Thyroid gland (tissue), 4 donors: Measurements from ENCODE around the gene PIK3R6. TPM values are rescaled to one million over a fixed set of nuclear protein-coding genes. Genes with fewer than 3 reads are reported as not detected.

ENCODE experiments used
- DNase-seq, 2 donors: peaks; one replicate each; pipeline ENCODE4 v3.0.0-alpha.2; 2019
- H3K27ac ChIP-seq, 3 donors: fragments of 200-600 bp; sonication (generic); 1 replicate in 2 of 3; 2 replicates in 1 of 3; pipeline ENCODE4 v1.5.1; 2016 to 2019; ENCODE audit warnings: mild to moderate bottlenecking in 1 of 3, moderate library complexity in 1 of 3
- H3K27me3 ChIP-seq: fragments of 200-600 bp; sonication (generic); one replicate; pipeline ENCODE4 v1.5.1; 2019
- H3K36me3 ChIP-seq, 2 donors: fragments of 200-600 bp; sonication (generic); one replicate each; pipeline ENCODE4 v1.5.1; 2016 to 2019
- H3K4me1 ChIP-seq, 2 donors: fragments of 200-600 bp; sonication (generic); one replicate each; pipeline ENCODE4 v1.5.1; 2017 to 2019
- H3K4me3 ChIP-seq, 3 donors: fragments of 200-600 bp; sonication (generic); replicated peaks in 1 of 3; 1 replicate in 2 of 3; 2 replicates in 1 of 3; pipeline ENCODE4 v1.5.1; 2016; ENCODE audit warnings: mild to moderate bottlenecking in 1 of 3
- H3K9me3 ChIP-seq: fragments of 200-600 bp; sonication (generic); one replicate; pipeline ENCODE4 v1.5.1; 2017
- POLR2A ChIP-seq, 2 donors: fragments of 450-650 bp; IDR thresholded peaks; one replicate each; pipeline ENCODE4 v1.6.1; 2017; ENCODE audit warnings: antibody characterized with exemption in 2 of 2, mild to moderate bottlenecking in 2 of 2, moderate library complexity in 1 of 2
- WGBS, 2 donors: methylation state at CpG; one replicate each; pipeline ENCODE4 v1.1.5; 2017; 5-methylcytosine and 5-hydroxymethylcytosine counted together
- intact Hi-C: fragments of 100-400 bp; cut with DNase I; formaldehyde crosslinking; loops from one replicate; pipeline ENCODE4 v1.15.1; 2023
- total RNA-seq, 4 donors: library from RNA; depleted of rRNA; stranded (reverse); fragments of >200 nt; gene quantifications; one replicate each; pipeline ENCODE4 v1.2.3, GENCODE V29; 2016
- TF ChIP-seq, protein P1 (sequence below), 6 experiments: fragments of 200-600 bp in 3 of 6; fragments of 450-650 bp in 3 of 6; sonication (generic) in 3 of 6; IDR thresholded peaks; one replicate each; pipeline ENCODE4 v1.5.1; 2016 to 2019; ENCODE audit warnings: antibody characterized with exemption in 6 of 6, mild to moderate bottlenecking in 2 of 6, inconsistent platforms in 1 of 6, moderate library complexity in 1 of 6

PIK3R6 gene
- total RNA-seq, 4 donors from 2014 or later: 0.22 TPM; not detected in 3

DNA sequence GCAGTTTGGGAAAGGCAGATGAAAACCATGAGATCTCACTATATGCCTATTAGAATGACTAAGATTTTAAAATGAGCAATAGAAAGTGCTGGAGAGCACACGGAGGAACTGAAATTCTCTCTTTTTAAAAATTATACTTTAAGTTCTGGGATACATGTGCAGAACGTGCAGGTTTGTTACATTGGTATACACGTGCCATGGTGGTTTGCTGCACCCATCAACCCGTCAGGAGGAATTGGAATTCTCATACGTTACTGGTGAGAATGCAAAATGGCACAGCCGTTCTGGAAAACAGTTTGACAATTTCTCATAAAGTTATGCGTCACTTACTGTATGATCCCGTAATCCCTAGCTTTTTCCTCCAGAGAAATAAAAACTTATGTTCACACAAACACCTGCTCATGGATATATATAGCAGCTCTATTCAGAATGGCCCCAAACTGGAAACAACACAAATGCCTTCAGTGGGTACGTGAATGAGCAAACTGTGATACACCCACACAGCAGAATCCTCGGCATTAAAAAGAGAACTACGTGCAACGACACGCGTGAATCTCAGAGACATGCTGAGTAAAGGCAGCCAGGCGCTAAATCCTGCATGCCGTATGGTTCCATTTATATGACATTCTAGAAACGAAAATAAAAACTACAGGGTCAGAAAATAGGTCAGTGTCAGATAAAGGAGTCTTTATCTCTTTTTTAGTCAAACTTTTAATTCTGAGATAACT is 11.8 kb downstream of the PIK3R6 start:
- TF ChIP-seq, protein P1, sequence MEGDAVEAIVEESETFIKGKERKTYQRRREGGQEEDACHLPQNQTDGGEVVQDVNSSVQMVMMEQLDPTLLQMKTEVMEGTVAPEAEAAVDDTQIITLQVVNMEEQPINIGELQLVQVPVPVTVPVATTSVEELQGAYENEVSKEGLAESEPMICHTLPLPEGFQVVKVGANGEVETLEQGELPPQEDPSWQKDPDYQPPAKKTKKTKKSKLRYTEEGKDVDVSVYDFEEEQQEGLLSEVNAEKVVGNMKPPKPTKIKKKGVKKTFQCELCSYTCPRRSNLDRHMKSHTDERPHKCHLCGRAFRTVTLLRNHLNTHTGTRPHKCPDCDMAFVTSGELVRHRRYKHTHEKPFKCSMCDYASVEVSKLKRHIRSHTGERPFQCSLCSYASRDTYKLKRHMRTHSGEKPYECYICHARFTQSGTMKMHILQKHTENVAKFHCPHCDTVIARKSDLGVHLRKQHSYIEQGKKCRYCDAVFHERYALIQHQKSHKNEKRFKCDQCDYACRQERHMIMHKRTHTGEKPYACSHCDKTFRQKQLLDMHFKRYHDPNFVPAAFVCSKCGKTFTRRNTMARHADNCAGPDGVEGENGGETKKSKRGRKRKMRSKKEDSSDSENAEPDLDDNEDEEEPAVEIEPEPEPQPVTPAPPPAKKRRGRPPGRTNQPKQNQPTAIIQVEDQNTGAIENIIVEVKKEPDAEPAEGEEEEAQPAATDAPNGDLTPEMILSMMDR (IDR thresholded peaks at IDR 0.05): no peak
- TF ChIP-seq POLR2A (IDR thresholded peaks at IDR 0.05): no peak
- no peaks in the 10 kb centered on the region for H3K9me3 ChIP-seq
- 84 to 87% methylated on average over 17 of the region's 17 CpGs for WGBS, 2 donors
- no peaks in the 10 kb centered on the region for H3K36me3 ChIP-seq
- H3K4me3 ChIP-seq: no peak overlapping the region
- H3K27me3 ChIP-seq: no peaks in the 10 kb centered on the region
- intact Hi-C loops: no loop called here
- DNase-seq: no peak
- no peak overlapping the region for H3K27ac ChIP-seq
- no peaks in the 10 kb centered on the region for H3K4me1 ChIP-seq

DNA sequence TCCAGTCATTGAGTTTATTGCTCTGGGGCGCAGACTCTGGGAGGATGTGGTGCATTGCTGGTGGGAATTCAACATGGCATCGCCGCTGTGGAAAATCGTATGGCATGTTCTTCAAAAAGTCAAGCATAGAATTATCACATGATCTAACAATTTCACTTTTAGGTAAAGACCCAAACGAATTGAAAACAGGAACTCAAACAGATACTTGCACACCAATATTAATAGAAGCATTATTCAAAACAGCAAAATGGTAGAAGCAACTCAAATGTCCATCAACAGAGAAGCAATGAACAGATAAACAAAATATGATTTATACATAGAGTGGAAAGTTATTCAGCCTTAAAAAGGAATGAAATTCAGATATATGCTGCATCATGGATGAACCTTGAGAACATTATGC is 15.9 kb downstream of the PIK3R6 start:
- Histone ChIP-seq H3K27ac (no peak overlapping the region), H3K4me1 (no peaks in the 10 kb centered on the region), H3K9me3 (no peaks in the 10 kb centered on the region), H3K36me3 (no peaks in the 10 kb centered on the region), H3K4me3 (no peak overlapping the region), H3K27me3 (no peaks in the 10 kb centered on the region)
- intact Hi-C loops: no loop called here
- DNase-seq: no peak
- TF ChIP-seq, protein P1 (IDR thresholded peaks at IDR 0.05): no peak
- TF ChIP-seq POLR2A (IDR thresholded peaks at IDR 0.05): no peak
- 89 to 91% methylated on average over 5 of the region's 5 CpGs for WGBS, 2 donors

DNA sequence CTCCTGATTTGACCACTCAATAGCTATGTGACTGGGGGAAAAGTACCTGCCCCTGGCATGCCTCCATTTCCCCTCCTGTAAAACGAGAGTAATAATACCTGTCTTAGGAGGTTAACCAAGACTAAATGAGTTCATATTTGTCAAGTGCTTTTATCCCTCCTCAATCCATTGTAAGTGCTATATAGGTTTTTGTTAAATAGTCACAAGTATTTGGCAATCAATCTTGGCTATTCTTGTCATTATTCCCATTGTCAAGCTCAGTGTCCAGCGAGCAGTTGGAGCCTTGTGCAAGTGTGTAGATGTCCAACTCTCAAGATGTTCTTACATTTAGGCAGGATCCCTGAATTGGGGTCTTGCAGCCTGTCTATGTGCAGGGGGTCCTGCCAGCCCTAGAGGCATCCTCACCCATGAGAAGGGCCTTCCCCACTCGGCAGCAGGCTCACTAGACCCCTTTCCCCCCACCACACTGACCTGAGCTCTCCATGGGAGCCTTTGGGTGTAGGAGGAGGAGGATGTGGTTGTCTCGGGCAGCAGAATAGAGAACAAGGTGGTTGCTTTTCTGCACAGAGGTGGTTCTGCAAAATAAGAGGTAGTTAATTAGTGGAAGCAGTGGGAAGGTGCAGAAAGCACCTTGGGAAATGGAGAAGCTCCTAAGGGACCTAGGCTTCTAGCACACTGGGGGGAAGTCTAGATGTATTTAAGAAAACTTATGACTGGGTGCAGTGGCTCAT is 18.0 kb downstream of the PIK3R6 start:
- TF ChIP-seq, protein P1 (IDR thresholded peaks at IDR 0.05): no peak
- TF ChIP-seq POLR2A (IDR thresholded peaks at IDR 0.05): no peak
- no peak for DNase-seq
- Histone ChIP-seq H3K4me3 (no peak overlapping the region), H3K9me3 (no peaks in the 10 kb centered on the region), H3K27ac (no peak overlapping the region), H3K27me3 (no peaks in the 10 kb centered on the region), H3K36me3 (no peaks in the 10 kb centered on the region), H3K4me1 (no peaks in the 10 kb centered on the region)
- whole genome bisulfite sequencing, 2 donors: 71 to 86% methylated on average over 4 of the region's 4 CpGs
- intact Hi-C loops: no loop called here

DNA sequence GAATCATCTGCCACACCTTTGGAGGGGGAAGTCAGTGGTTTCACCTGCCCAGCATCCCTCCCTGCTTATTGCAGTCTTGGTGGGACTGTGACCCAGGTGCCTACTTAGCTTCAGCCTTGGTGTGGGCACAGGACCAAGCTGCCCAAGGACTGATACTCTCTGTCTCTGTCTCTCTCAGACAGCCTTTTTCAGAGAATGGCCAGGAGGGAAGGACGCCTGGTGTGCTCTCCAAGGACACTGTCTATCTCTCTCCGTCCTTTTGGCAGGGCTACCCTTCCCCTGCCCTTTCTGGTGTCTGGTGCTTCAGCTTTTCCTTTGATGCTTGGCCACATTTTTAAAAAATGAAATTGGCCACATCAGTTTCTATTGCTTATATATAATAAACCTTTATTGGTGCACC is 19.6 kb downstream of the PIK3R6 start:
- intact Hi-C loops: no loop called here
- 86 to 94% methylated on average over 2 of the region's 2 CpGs for WGBS, 2 donors
- H3K27me3 ChIP-seq: no peaks in the 10 kb centered on the region
- peaks cover 3 to 12% of the 10 kb centered on the region in 2 donors for H3K4me1 ChIP-seq
- no peak overlapping the region for H3K27ac ChIP-seq
- H3K36me3 ChIP-seq: no peaks in the 10 kb centered on the region
- TF ChIP-seq, protein P1 (IDR thresholded peaks at IDR 0.05): no peak
- TF ChIP-seq POLR2A (IDR thresholded peaks at IDR 0.05): no peak
- no peak for DNase-seq
- H3K9me3 ChIP-seq: no peaks in the 10 kb centered on the region
- no peak overlapping the region for H3K4me3 ChIP-seq

DNA sequence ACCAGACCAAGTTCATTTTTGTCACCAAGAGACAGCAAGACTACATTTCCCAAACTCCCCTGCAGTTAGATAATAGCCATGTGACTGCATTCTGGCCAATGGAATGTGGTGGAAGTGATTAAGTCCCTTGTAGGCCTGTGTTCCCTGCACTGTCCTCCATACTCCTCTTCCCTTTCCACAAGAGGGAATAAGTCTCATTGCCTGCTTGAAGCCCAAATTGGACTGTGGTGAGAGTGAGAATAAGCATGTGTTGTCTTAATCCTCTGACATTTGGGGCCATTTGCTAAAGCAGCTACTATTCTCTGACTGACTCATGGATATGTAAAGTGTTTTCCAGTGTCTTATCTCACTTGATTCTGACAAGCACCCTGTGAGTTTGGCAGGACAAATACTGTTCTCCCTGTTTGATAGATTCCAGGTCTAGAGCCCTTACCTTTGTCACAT is 20.7 kb downstream of the PIK3R6 start:
- Histone ChIP-seq H3K36me3 (no peaks in the 10 kb centered on the region), H3K27me3 (no peaks in the 10 kb centered on the region), H3K4me1 (peaks cover 5 to 16% of the 10 kb centered on the region in 2 donors), H3K27ac (no peak overlapping the region), H3K4me3 (no peak overlapping the region), H3K9me3 (no peaks in the 10 kb centered on the region)
- intact Hi-C loops: no loop called here
- TF ChIP-seq POLR2A (IDR thresholded peaks at IDR 0.05): no peak
- TF ChIP-seq, protein P1 (IDR thresholded peaks at IDR 0.05): no peak
- DNase-seq: no peak
